ENCODE measurements around the gene LIMK2. TPM values are rescaled to one million over a fixed set of nuclear protein-coding genes. Genes with fewer than 3 reads are reported as not detected.
"Not testable (repeated sequence)": the region's sequence is repeated elsewhere in the genome, so short reads cannot be mapped to it uniquely, and the experiment has no call there.

LIMK2 gene
- total RNA-seq, 1 donor from 2014 or later: 61.2 TPM

- DNase-seq (no peak), ATAC-seq (no peak)
- H3K27me3 ChIP-seq (ENCODE audit: low read depth): no peaks in the 10 kb centered on the region
- peak overlapping the region; percentile 54 for H3K27ac ChIP-seq
- no peak for TF ChIP-seq CTCF (IDR thresholded peaks at IDR 0.05)
- H3K4me1 ChIP-seq: peaks cover 74% of the 10 kb centered on the region
- intact Hi-C loops (cut with DNase I): no loop called here
- H3K4me3 ChIP-seq: no peak overlapping the region
- H3K9me3 ChIP-seq: no peaks in the 10 kb centered on the region
- H3K36me3 ChIP-seq: peaks cover 4% of the 10 kb centered on the region
These were observed 6.6 kb downstream of the LIMK2 start for GRCh38 chr22:31218565-31219262.

DNA sequence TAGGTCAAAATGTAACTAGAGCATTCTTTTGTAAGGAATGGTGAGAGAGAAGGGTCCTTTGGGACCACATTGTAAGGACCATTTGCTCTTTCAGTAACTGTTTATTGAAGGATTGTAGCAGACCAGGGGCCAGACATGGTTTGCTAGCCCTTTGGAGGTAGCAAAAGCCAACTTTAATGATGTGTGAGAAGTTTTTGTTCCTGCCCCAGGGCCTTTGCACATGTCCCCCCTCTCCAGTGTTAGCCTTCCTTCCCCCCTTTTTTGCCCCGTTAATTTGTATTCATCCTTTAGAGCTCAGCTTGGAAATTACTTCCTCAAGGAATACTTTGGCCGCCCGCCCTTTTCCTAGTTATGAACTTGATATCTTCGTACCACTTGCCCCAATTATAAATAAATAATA is 9.0 kb downstream of the LIMK2 start:
- Histone ChIP-seq H3K27me3 (ENCODE audit: low read depth) (no peaks in the 10 kb centered on the region), H3K9me3 (no peaks in the 10 kb centered on the region), H3K4me3 (no peak overlapping the region), H3K27ac (peak overlapping the region; percentile 49), H3K36me3 (peaks cover 11% of the 10 kb centered on the region), H3K4me1 (peaks cover 54% of the 10 kb centered on the region)
- intact Hi-C loops (cut with DNase I): no loop called here
- no peak for ATAC-seq
- no peak for TF ChIP-seq CTCF (IDR thresholded peaks at IDR 0.05)
- DNase-seq: no peak

GRCh38 chr22:31222736-31223135 is 10.6 kb downstream of the LIMK2 start:
- peaks cover 23% of the 10 kb centered on the region for H3K36me3 ChIP-seq
- ATAC-seq (no peak), DNase-seq (no peak)
- H3K27ac ChIP-seq: no peak overlapping the region
- H3K4me3 ChIP-seq: no peak overlapping the region
- H3K4me1 ChIP-seq: peaks cover 41% of the 10 kb centered on the region
- H3K9me3 ChIP-seq: no peaks in the 10 kb centered on the region
- no peaks in the 10 kb centered on the region for H3K27me3 ChIP-seq (ENCODE audit: low read depth)
- no peak for TF ChIP-seq CTCF (IDR thresholded peaks at IDR 0.05)
- intact Hi-C loops (cut with DNase I): no loop called here

DNA sequence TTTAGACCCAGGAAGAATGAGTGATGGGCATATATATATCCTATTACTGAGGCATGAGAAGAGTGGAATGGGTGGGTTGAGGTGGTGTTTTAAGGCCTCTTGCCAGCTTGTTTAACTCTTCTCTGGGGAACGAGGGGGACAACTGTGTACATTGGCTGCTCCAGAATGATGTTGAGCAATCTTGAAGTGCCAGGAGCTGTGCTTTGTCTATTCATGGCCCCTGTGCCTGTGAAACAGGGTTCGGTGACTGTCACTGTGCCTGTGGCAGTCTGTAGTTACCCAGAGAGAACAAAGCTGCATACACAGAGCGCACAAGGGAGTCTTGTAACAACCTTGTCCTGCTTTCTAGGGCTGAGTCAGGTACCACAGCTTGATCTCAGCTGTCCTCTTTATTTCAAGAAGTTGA is 11.7 kb downstream of the LIMK2 start:
- TF ChIP-seq CTCF (IDR thresholded peaks at IDR 0.05): no peak
- Histone ChIP-seq H3K4me1 (peaks cover 38% of the 10 kb centered on the region), H3K27me3 (ENCODE audit: low read depth) (no peaks in the 10 kb centered on the region), H3K9me3 (no peaks in the 10 kb centered on the region), H3K4me3 (no peak overlapping the region), H3K36me3 (peaks cover 21% of the 10 kb centered on the region), H3K27ac (peak overlapping the region; percentile 28)
- DNase-seq (no peak), ATAC-seq (peak; percentile 40 to 50)
- intact Hi-C loops (cut with DNase I): no loop called here

GRCh38 chr22:31224691-31225090 is 12.6 kb downstream of the LIMK2 start:
- intact Hi-C loops (cut with DNase I); H3K27ac ChIP-seq; ATAC-seq; H3K9me3 ChIP-seq; H3K27me3 ChIP-seq (ENCODE audit: low read depth); DNase-seq; H3K4me3 ChIP-seq: not testable (repeated sequence)
- Histone ChIP-seq H3K4me1 (peaks cover 44% of the 10 kb centered on the region), H3K36me3 (peaks cover 19% of the 10 kb centered on the region)

DNA sequence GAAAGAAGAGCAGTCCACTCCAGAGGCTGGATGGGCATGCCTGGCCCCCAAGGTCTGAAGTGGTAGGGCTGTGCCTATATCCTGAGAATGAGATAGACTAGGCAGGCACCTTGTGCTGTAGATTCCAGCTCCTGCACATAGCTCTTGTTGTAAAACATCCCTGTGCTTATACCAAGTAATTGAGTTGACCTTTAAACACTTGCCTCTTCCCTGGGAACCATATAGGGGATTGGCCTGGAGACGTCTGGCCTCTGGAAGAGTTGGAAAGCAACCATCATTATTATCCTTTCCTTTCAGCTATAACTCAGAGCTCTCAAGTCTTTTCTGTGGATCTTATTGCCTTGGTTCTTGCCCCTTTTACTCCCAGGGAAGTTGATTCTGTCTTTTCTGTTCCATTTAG is 15.1 kb downstream of the LIMK2 start:
- ATAC-seq (no peak), DNase-seq (no peak)
- H3K27me3 ChIP-seq (ENCODE audit: low read depth): no peaks in the 10 kb centered on the region
- no peak overlapping the region for H3K4me3 ChIP-seq
- H3K36me3 ChIP-seq: peaks cover 19% of the 10 kb centered on the region
- H3K27ac ChIP-seq: no peak overlapping the region
- H3K9me3 ChIP-seq: no peaks in the 10 kb centered on the region
- intact Hi-C loops (cut with DNase I): no loop called here
- H3K4me1 ChIP-seq: peaks cover 49% of the 10 kb centered on the region
- no peak for TF ChIP-seq CTCF (IDR thresholded peaks at IDR 0.05)

All from lower lobe of right lung (tissue), 2 donors.